K562 (cell line): Measurements from ENCODE around the gene EEF2K. TPM values are rescaled to one million over a fixed set of nuclear protein-coding genes. Genes with fewer than 3 reads are reported as not detected.
A peak's percentile ranks its signal among the peaks of the same experiment; 100 is the strongest.

Experiments
- ATAC-seq: fragments of 200-7000 bp; cut with Tn5 transposase; 3 replicates; pipeline ENCODE4 v1.9.1; 2020; ENCODE audit warnings: moderate library complexity
- BruUV-seq: library from RNA; stranded (reverse); fragments of 400-500 nt; replicated peaks from 2 replicates; lab custom pipeline; 2021; lab: Mats Ljungman, UMichigan
- CTCF ChIA-PET: fragments of 300-600 bp; formaldehyde crosslinking; extraction: SDS; loops from one replicate; lab custom pipeline; 2021; ENCODE audit warnings: low intra/inter-chr PET ratio; lab: Yijun Ruan, JAX
- POLR2A ChIA-PET: fragments of 300-600, 350-650 bp; sonication (Branson Sonifier 250); formaldehyde crosslinking; extraction: SDS; loops from one replicate; lab custom pipeline; 2021; ENCODE audit warnings: antibody characterized with exemption, inconsistent platforms; lab: Yijun Ruan, JAX
- DNase-seq, 4 experiments: peaks; one replicate each; pipeline versions ENCODE4 v3.0.0 to v3.0.0-alpha.2; 2011 to 2018; ENCODE audit warnings: low spot score in 3 of 4, mixed read lengths in 3 of 4; ENCODE audit errors: extremely low read depth in 1 of 4
- FAIRE-seq: peaks from 2 replicates; lab custom pipeline; 2011; peaks lifted over from hg19 to GRCh38; lab: Jason Lieb, UNC
- H2AFZ ChIP-seq: 2 replicates; pipeline ENCODE4 v1.6.0; 2011; ENCODE audit warnings: low read depth, low read length, control low read depth, inconsistent platforms
- H3K27ac ChIP-seq: fragments of 200-600 bp; 3 replicates; pipeline ENCODE4 v1.8.0; 2011; ENCODE audit warnings: low read depth, mild to moderate bottlenecking, control low read depth, inconsistent platforms, low read length, moderate library complexity, mixed read lengths; ENCODE audit errors: extremely low read depth
- H3K27me3 ChIP-seq, 2 experiments: fragments of 300-600 bp in 1 of 2; 2 replicates in 1 of 2; 3 replicates in 1 of 2; pipeline versions ENCODE4 v1.6.0 to v1.8.0; 2011; ENCODE audit warnings: inconsistent platforms in 2 of 2, low read length in 2 of 2, mild to moderate bottlenecking in 1 of 2, mixed read lengths in 1 of 2, moderate library complexity in 1 of 2; ENCODE audit not compliant: control insufficient read depth in 2 of 2, insufficient read depth in 2 of 2
- H3K36me3 ChIP-seq: fragments of 300-600 bp; 3 replicates; pipeline ENCODE4 v1.8.0; 2011; ENCODE audit warnings: mild to moderate bottlenecking, low read length, inconsistent platforms; ENCODE audit not compliant: control insufficient read depth, insufficient read depth
- H3K4me1 ChIP-seq, 2 experiments: fragments of 200-600 bp in 1 of 2; replicated peaks in 1 of 2; 2 replicates in 1 of 2; 3 replicates in 1 of 2; pipeline versions ENCODE4 v1.5.1 to v1.8.0; 2011; ENCODE audit warnings: inconsistent platforms in 2 of 2, low read length in 2 of 2, mild to moderate bottlenecking in 1 of 2, mixed read lengths in 1 of 2, moderate library complexity in 1 of 2; ENCODE audit not compliant: control insufficient read depth in 2 of 2, insufficient read depth in 2 of 2
- H3K4me2 ChIP-seq: 2 replicates; pipeline ENCODE4 v1.6.1; 2011; ENCODE audit warnings: low read length, control low read depth, inconsistent platforms, mixed read lengths; ENCODE audit not compliant: insufficient read depth
- H3K4me3 ChIP-seq: fragments of 200-600 bp; sonication (generic), shearing (Covaris generic); 2 replicates; pipeline ENCODE4 v1.5.1; 2016; ENCODE audit warnings: control low read depth, inconsistent platforms
- H3K79me2 ChIP-seq: fragments of 200-600 bp; 3 replicates; pipeline ENCODE4 v1.8.0; 2011; ENCODE audit warnings: low read length, inconsistent platforms; ENCODE audit not compliant: control insufficient read depth, insufficient read depth
- H3K9ac ChIP-seq, 2 experiments: 2 replicates each; pipeline versions ENCODE4 v1.6.0 to v1.6.1; 2011; ENCODE audit warnings: low read depth in 2 of 2, low read length in 2 of 2, control low read depth in 1 of 2, inconsistent platforms in 1 of 2, mild to moderate bottlenecking in 1 of 2, mixed read lengths in 1 of 2; ENCODE audit not compliant: insufficient read depth in 1 of 2
- H3K9me1 ChIP-seq: one replicate; pipeline ENCODE4 v1.6.0; 2011; ENCODE audit warnings: inconsistent platforms, mild to moderate bottlenecking, low read length, moderate library complexity; ENCODE audit not compliant: control insufficient read depth, insufficient read depth
- H3K9me3 ChIP-seq: replicated peaks from 2 replicates; pipeline ENCODE4 v1.5.1; 2011; ENCODE audit warnings: low read depth, low read length, inconsistent platforms; ENCODE audit not compliant: control insufficient read depth, insufficient read depth
- H4K20me1 ChIP-seq: replicated peaks from 2 replicates; pipeline ENCODE4 v1.6.1; 2011; ENCODE audit warnings: low read length, inconsistent platforms, mixed read lengths; ENCODE audit not compliant: control insufficient read depth, insufficient read depth
- BDP1 ChIP-seq: IDR thresholded peaks from 3 replicates; pipeline ENCODE4 v1.6.1; 2011; ENCODE audit not compliant: insufficient read length, insufficient read depth
- CBX5 ChIP-seq: IDR thresholded peaks from 2 replicates; pipeline ENCODE4 v1.6.1; 2014; ENCODE audit warnings: low read depth, borderline replicate concordance
- CHD4 ChIP-seq: fragments of 200-600 bp; sonication (generic); IDR thresholded peaks from 3 replicates; pipeline ENCODE4 v1.6.1; 2012; ENCODE audit warnings: low read depth, mild to moderate bottlenecking, mixed read lengths, low read length, inconsistent platforms; ENCODE audit not compliant: insufficient read depth, insufficient replicate concordance, poor library complexity, severe bottlenecking
- L3MBTL2 ChIP-seq: fragments of 450-650 bp; IDR thresholded peaks from 2 replicates; pipeline ENCODE4 v1.6.1; 2016; ENCODE audit warnings: mild to moderate bottlenecking, moderate library complexity
- NFE2L1 ChIP-seq: fragments of 450-650 bp; IDR thresholded peaks from 2 replicates; pipeline ENCODE4 v1.6.1; 2016; ENCODE audit warnings: missing genetic modification characterization, low read depth, mild to moderate bottlenecking, missing compliant biosample characterization, moderate library complexity, borderline replicate concordance
- NRF1 ChIP-seq, 2 experiments: fragments of 450-650 bp; IDR thresholded peaks in 1 of 2; conservative IDR thresholded peaks in 1 of 2; 2 replicates each; pipeline ENCODE4 v1.6.1; 2014; ENCODE audit warnings: mild to moderate bottlenecking in 2 of 2
- POLR2AphosphoS5 ChIP-seq: IDR thresholded peaks from 2 replicates; pipeline ENCODE4 v1.6.1; 2011; ENCODE audit warnings: mild to moderate bottlenecking, low read depth, low read length, moderate library complexity; ENCODE audit not compliant: control insufficient read depth, insufficient read depth
- RBBP5 ChIP-seq: fragments of 200-600 bp; sonication (generic); IDR thresholded peaks from 2 replicates; pipeline ENCODE4 v1.6.1; 2012; ENCODE audit warnings: borderline replicate concordance, mild to moderate bottlenecking, low read length, control low read depth, inconsistent platforms; ENCODE audit not compliant: insufficient read depth, poor library complexity, severe bottlenecking
- RBFOX2 ChIP-seq: fragments of 200-400 bp; formaldehyde crosslinking; IDR thresholded peaks from 2 replicates; pipeline ENCODE4 v1.6.1; 2017; ENCODE audit warnings: low read depth, mild to moderate bottlenecking, low read length, moderate library complexity
- RBM22 ChIP-seq: fragments of 200-400 bp; formaldehyde crosslinking; IDR thresholded peaks from 2 replicates; pipeline ENCODE4 v1.6.1; 2018; ENCODE audit warnings: low read length, low read depth; ENCODE audit not compliant: poor library complexity, severe bottlenecking
- SUPT5H ChIP-seq: fragments of 450-650 bp; IDR thresholded peaks from 2 replicates; pipeline ENCODE4 v1.6.1; 2016
- TAF15 ChIP-seq: fragments of 200-400 bp; formaldehyde crosslinking; IDR thresholded peaks from 2 replicates; pipeline ENCODE4 v1.6.1; 2017; ENCODE audit warnings: mild to moderate bottlenecking, low read depth, low read length, moderate library complexity
- TAF7 ChIP-seq: fragments of 450-650 bp; IDR thresholded peaks from 2 replicates; pipeline ENCODE4 v1.6.1; 2016; ENCODE audit warnings: missing genetic modification characterization, missing compliant biosample characterization
- ZNF561 ChIP-seq: fragments of 450-650 bp; formaldehyde crosslinking; conservative IDR thresholded peaks from 2 replicates; pipeline ENCODE4 v1.4.0; 2020; ENCODE audit warnings: mild to moderate bottlenecking, moderate library complexity
- ZNF830 ChIP-seq: fragments of 250-450 bp; sonication (Bioruptor Pico); IDR thresholded peaks from 2 replicates; pipeline ENCODE4 v1.5.0; 2021; ENCODE audit warnings: mild to moderate bottlenecking
- WGBS: fragments of 100-300 bp; shearing (Covaris generic); methylation state at CpG from one replicate; pipeline ENCODE4 v1.1.6; 2016; ENCODE audit warnings: low coverage, mixed read lengths; ENCODE audit not compliant: insufficient coverage; ENCODE audit errors: missing lambda C conversion rate; 5-methylcytosine and 5-hydroxymethylcytosine counted together
- in situ Hi-C: fragments of 300-500 bp; cut with MboI; formaldehyde crosslinking; loops from 4 replicates; pipeline ENCODE4 v1.15.0; 2018; ENCODE audit warnings: inconsistent platforms, mixed read lengths
- intact Hi-C: fragments of 100-400 bp; cut with micrococcal nuclease; formaldehyde crosslinking; loops from 2 replicates; pipeline ENCODE4 v1.14.2; 2022
- polyA plus RNA-seq, 8 experiments: library from polyadenylated mRNA; depleted of rRNA in 4 of 8; stranded (reverse) in 5 of 8; unstranded in 3 of 8; fragments of >200 nt; fragmentation: Nextera tagmentation in 2 of 8; fragmentation: Illumina TruSeq in 1 of 8; extraction: Ambion mirVana in 2 of 8; extraction: Trizol in 1 of 8; gene quantifications; 2 replicates each; pipeline versions ENCODE4 v1.2.1 to v1.2.3, GENCODE V29; 2011 to 2014; ENCODE audit warnings: inconsistent platforms in 1 of 8, missing spikeins in 1 of 8
- total RNA-seq, 7 experiments: library from RNA; depleted of rRNA in 6 of 7; stranded (reverse); fragments of >200 nt in 6 of 7; fragmentation: Illumina TruSeq in 2 of 7; extraction: Trizol in 2 of 7; gene quantifications; 2 replicates each; pipeline versions ENCODE4 v1.2.1 to v1.2.3, GENCODE V29; 2011 to 2021; ENCODE audit warnings: low replicate concordance in 1 of 7
- TF ChIP-seq, protein P1 (sequence below): fragments of 250-450 bp; sonication (Bioruptor Pico); IDR thresholded peaks from 2 replicates; pipeline ENCODE4 v1.4.0; 2020; ENCODE audit warnings: mild to moderate bottlenecking, moderate library complexity
- TF ChIP-seq, protein P2 (sequence below), 2 experiments: fragments of 450-650 bp in 1 of 2; sonication (generic) in 1 of 2; formaldehyde crosslinking; conservative IDR thresholded peaks; 2 replicates each; pipeline versions ENCODE4 v1.4.0 to v1.8.1; 2020 to 2022; ENCODE audit warnings: mild to moderate bottlenecking in 1 of 2, missing genetic modification reagents in 1 of 2
- TF ChIP-seq, protein P3 (sequence below): fragments of 450-650 bp; formaldehyde crosslinking; IDR thresholded peaks from 2 replicates; pipeline ENCODE4 v1.4.0; 2020; ENCODE audit warnings: mild to moderate bottlenecking, moderate library complexity

Gene EEF2K
- total and polyA plus RNA-seq, 9 of the 15 experiments (the other 6 are each of a cell fraction or from before 2014, with no cell fraction given) = 3.0 to 35.2 (median 12.2) TPM

DNA sequence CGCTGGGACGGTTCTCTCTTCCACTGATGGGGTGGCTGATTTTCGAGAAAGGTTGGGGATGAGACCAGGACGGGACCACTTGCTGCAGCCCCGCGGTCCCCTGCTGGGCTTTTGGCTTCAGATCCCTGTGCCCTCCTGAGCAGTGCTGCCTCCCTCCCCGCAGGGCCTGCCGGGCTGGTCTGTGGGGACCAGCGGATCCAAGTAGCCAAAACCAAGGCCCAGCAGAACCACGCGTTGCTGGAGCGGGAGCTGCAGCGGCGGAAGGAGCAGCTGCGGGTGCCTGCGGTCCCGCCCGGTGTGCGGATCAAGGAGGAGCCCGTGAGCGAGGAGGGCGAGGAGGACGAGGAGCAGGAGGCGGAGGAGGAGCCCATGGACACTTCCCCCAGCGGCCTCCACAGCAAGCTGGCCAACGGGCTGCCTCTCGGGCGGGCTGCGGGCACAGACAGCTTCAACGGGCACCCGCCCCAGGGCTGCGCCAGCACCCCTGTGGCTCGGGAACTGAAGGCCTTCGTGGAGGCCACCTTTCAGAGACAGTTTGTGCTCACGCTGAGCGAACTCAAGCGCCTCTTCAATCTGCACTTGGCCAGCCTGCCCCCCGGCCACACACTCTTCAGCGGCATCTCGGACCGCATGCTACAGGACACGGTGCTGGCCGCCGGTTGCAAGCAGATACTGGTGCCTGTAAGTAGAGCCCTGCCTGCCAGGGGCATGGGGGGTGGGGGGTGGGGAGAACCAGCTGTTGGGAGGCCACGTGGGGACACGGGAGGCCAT lies 119.7 kb downstream of the EEF2K start:
- intact Hi-C loops = loop anchor here (10.0 kb wide), 1 partner anchor 1141 kb away; no protein-coding TSS in a partner anchor
- ATAC-seq = no peak
- peaks cover 100% of the 10 kb centered on the region for H3K36me3 ChIP-seq
- no peak for TF ChIP-seq POLR2AphosphoS5
- TF ChIP-seq TAF7 = no peak
- peak; percentile 77 for TF ChIP-seq RBM22
- TF ChIP-seq NFE2L1 (tag) = no peak
- no peak for TF ChIP-seq RBBP5
- TF ChIP-seq, protein P1, sequence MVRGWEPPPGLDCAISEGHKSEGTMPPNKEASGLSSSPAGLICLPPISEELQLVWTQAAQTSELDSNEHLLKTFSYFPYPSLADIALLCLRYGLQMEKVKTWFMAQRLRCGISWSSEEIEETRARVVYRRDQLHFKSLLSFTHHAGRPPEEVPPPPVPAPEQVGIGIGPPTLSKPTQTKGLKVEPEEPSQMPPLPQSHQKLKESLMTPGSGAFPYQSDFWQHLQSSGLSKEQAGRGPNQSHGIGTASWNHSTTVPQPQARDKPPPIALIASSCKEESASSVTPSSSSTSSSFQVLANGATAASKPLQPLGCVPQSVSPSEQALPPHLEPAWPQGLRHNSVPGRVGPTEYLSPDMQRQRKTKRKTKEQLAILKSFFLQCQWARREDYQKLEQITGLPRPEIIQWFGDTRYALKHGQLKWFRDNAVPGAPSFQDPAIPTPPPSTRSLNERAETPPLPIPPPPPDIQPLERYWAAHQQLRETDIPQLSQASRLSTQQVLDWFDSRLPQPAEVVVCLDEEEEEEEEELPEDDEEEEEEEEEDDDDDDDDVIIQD = no peak
- peak; percentile 30; the same call in 1 of the 2 replicates for TF ChIP-seq RBFOX2
- TF ChIP-seq CBX5 = no peak
- no peak for TF ChIP-seq L3MBTL2
- no peak for TF ChIP-seq BDP1
- no peak for TF ChIP-seq CHD4
- no peak for TF ChIP-seq SUPT5H
- no peak for TF ChIP-seq ZNF830 (CRISPR knock-in tag)
- TF ChIP-seq, protein P2, sequence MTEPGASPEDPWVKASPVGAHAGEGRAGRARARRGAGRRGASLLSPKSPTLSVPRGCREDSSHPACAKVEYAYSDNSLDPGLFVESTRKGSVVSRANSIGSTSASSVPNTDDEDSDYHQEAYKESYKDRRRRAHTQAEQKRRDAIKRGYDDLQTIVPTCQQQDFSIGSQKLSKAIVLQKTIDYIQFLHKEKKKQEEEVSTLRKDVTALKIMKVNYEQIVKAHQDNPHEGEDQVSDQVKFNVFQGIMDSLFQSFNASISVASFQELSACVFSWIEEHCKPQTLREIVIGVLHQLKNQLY (CRISPR knock-in tag; conservative IDR thresholded peaks at IDR 0.05) = no peak
- no peak for TF ChIP-seq NRF1 (conservative IDR thresholded peaks at IDR 0.05 in 1 of 2, IDR thresholded peaks at IDR 0.05 in 1 of 2)
- TF ChIP-seq TAF15 = no peak
- no peak for TF ChIP-seq ZNF561 (CRISPR knock-in tag)
- TF ChIP-seq, protein P3, sequence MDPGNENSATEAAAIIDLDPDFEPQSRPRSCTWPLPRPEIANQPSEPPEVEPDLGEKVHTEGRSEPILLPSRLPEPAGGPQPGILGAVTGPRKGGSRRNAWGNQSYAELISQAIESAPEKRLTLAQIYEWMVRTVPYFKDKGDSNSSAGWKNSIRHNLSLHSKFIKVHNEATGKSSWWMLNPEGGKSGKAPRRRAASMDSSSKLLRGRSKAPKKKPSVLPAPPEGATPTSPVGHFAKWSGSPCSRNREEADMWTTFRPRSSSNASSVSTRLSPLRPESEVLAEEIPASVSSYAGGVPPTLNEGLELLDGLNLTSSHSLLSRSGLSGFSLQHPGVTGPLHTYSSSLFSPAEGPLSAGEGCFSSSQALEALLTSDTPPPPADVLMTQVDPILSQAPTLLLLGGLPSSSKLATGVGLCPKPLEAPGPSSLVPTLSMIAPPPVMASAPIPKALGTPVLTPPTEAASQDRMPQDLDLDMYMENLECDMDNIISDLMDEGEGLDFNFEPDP (CRISPR knock-in tag) = no peak

More for the DNA sequence above, 119.7 kb downstream of the EEF2K start:
- POLR2A ChIA-PET = interaction anchor here (0.6 to 1.8 kb wide), 2 partner anchors 8 to 1297 kb away, joined by 4 to 5 read pairs; no protein-coding TSS in a partner anchor
- DNase-seq (no peak), FAIRE-seq (no peak)
- Histone ChIP-seq H3K4me3 (no peak overlapping the region), H3K4me2 (no peak overlapping the region), H3K9me1 (no peaks in the 10 kb centered on the region), H3K9me3 (no peaks in the 10 kb centered on the region), H3K27ac (no peak overlapping the region), H3K9ac (no peak overlapping the region), H2AFZ (no peak overlapping the region), H4K20me1 (peaks cover 22% of the 10 kb centered on the region), H3K79me2 (peaks cover 18% of the 10 kb centered on the region), H3K27me3 (no peaks in the 10 kb centered on the region), H3K4me1 (peaks cover 0 to 4% of the 10 kb centered on the region in 2 experiments; a peak in 2 of 5 replicates)
- CTCF ChIA-PET = no interaction called here
- 97% methylated on average over 28 of the region's 46 CpGs for WGBS
- in situ Hi-C loops = no loop called here
- no TSS peak for BruUV-seq
